DMS53 (cell line): ENCODE results near the gene GMCL1.
"Not testable (repeated sequence)": the region's sequence is repeated elsewhere in the genome, so short reads cannot be mapped to it uniquely, and the experiment has no call there.

ENCODE experiments used
- DNase-seq: peaks from one replicate; lab custom pipeline; 2025; lab: John Stamatoyannopoulos, UW

GMCL1 gene, protein sequence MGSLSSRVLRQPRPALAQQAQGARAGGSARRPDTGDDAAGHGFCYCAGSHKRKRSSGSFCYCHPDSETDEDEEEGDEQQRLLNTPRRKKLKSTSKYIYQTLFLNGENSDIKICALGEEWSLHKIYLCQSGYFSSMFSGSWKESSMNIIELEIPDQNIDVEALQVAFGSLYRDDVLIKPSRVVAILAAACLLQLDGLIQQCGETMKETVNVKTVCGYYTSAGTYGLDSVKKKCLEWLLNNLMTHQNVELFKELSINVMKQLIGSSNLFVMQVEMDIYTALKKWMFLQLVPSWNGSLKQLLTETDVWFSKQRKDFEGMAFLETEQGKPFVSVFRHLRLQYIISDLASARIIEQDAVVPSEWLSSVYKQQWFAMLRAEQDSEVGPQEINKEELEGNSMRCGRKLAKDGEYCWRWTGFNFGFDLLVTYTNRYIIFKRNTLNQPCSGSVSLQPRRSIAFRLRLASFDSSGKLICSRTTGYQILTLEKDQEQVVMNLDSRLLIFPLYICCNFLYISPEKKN

DNA sequence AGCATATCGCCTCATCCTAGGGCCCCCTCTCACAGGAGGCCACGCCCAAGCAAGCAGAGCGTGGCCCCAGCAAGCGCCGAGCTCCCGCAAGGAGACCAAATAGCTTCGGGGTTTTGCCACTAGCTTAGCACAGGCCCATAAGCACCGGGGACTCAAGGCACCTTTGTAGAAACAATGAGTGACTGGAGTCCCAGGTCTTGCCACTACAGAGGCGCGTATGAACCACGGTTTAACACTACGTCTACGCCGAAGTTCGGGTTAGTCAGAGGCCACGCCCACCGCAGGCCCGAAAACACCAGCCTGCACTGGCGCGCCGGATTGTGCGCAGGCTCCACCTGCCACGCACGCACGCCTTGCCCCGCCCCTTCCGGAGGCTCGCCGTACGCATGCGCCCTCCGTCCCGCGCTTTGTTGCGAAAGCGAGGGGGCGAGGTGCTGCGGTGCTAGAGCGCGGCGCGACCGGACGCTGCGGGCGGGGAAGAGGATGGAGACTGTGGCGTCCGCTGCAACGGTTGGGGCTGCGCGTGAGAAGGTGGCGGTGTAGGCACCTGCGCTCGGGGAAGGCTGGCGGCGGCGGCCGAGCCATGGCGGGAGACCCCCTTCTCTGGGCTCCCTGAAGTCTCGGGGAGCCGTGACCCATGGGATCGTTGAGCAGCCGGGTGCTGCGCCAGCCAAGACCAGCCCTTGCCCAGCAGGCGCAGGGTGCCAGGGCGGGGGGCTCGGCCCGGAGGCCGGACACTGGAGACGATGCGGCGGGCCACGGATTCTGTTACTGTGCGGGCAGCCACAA lies at the start of gene GMCL1:
Gene GMCL1, plus strand, starts transcription at position 405 of the 789 bp plus-strand sequence. Its CDS starts 233 bp downstream, at position 638.
- peak; percentile 98 for DNase-seq

DNA sequence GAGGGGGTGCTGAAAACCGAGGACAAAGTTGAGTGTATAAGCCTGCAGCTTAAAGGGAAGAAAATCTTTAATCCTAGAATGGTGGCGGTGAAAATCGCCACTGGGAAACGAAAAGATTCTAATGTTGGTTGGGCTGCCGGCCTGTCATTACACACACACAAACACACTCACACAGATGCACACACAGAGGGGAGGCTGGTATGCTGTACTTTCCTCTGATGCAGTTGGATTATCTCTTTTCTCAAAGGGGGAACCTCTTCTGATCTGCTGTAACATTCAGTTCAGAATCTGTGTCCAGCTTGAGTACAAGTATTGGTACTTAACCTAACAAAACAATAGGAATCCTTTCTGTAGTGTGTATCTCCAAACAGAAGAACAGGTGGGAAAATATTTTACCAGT lies 48.5 kb upstream of the GMCL1 start:
- DNase-seq = peak; percentile 70

DNA sequence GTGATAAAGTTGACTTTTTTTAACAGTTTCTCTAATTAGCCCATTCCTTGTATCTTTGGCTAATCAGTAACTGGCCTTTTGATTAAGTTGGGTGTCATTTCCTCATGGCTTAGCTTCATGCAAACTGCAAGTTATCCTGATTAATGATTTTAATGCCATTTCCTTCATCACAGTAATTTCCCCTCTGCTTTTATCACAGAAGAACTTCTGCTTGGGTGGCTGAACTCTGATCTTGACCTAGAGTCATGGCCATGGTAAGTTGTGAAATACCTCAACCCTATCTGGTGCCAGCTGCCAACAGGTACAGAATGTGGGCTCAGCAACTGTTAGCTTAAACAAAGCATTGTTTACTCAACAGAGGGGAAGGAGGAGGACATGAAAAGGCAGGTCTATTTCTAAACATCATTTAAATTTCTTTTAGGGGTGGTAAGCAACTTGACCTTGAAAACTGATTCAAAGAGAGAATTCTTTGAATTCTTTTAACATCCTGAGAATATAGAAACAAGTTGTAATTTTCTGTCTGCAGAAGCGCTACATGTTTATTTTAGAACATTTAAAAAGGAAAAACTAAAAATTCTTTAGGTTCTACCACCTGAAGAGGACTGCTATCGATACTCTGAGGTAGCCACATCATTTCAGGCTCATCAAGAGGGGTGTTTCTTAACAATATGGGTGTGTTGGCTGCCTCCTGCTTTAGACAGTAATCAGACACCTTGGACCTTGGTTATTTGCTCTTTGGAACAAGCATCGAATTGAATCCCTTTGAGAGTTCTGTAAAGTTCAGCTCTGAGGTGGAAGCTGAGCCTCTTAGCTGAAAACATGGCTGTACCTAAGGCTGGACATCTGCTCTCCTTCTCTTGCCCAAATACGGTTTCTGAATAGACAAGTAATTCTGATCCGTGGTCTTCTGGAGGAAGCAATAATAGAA lies 47.9 kb upstream of the GMCL1 start:
- peak; percentile 85 for DNase-seq

DNA sequence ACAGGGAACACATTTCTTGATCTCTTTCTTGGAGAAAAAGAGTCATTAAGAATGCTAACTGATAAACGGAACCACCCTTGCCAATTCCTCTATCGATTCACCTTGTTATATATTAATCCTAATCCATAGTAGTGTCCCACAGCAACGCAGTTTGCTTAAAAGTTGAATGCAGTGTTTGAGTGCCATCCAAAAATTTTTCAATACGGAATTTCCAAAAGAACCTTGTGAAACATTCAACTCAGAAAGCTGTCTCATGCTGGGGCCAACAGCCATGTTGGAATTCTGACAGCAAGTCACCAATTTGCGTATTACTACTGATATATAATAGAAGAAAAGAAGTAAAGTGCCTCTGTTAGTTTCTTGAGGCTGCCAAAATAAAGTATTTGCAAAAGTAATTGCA lies 45.2 kb upstream of the GMCL1 start:
- no peak for DNase-seq

DNA sequence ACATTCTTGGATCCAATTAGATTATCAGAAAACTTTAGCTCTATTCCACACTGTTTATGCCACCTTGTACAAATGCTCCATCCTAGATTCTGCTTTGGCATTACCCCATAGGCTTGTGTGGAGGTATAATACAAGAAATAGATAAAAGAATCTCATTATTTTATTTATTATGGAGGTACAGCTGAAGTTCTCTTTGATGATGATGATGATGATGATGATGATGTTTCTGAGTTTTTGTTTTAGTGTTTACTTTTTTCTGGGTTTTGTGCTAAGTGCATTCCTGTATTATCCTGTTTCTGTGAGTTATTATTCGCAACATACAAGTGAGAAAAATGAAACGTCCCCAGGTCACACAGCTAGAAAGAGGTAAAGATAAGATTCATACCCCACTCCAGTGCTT lies 44.1 kb upstream of the GMCL1 start:
- no peak for DNase-seq

DNA sequence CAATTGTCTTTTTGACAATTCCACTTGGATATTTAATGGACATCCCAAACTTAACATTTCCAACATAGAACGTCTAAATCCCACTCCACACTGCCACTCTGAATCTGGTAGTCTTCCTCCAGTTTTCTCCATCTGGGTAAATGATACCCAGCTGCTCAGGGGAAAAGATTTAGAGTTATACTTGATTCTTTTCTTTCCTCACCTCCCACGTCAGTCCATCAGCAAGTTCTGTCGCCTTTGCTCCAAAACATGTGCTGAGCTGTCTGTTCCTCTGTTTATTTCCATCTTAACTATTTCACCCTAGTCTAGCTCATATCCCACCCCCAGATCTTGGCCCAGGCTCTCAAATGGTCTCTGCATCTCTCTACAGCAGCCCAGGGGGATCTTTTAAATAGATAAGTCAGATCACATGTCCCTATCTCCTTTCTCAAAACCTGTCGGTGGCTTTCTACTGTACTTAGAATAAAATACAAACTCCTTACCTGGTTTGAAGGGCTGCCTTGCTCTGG lies 43.4 kb upstream of the GMCL1 start:
- DNase-seq = no peak

DNA sequence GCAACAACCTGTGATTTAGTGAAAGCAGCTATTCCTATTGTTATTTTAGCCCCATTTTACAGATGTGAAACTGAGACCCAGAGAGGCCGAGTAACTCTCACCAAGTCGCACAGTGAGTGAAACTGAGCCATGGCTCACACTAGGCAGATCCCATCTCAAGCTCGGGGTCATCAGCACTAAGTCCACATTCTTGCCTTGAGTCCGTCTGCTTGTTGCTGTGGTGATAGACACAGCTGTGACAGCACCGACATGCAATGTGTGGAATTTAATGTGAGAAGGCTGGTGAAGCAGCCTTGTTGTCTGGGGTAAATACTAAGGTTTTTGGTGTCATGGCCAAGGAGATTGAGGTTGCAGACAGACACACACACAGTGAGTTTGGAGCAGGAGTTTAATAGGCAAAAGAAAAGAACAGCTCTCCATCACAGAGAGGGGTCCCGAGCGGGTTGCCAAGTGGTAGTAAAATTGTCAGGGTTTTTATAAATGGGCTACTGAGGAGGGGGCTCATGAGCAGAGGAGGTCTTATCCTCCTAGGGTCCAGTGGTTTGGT lies 40.2 kb upstream of the GMCL1 start:
- DNase-seq = no peak

DNA sequence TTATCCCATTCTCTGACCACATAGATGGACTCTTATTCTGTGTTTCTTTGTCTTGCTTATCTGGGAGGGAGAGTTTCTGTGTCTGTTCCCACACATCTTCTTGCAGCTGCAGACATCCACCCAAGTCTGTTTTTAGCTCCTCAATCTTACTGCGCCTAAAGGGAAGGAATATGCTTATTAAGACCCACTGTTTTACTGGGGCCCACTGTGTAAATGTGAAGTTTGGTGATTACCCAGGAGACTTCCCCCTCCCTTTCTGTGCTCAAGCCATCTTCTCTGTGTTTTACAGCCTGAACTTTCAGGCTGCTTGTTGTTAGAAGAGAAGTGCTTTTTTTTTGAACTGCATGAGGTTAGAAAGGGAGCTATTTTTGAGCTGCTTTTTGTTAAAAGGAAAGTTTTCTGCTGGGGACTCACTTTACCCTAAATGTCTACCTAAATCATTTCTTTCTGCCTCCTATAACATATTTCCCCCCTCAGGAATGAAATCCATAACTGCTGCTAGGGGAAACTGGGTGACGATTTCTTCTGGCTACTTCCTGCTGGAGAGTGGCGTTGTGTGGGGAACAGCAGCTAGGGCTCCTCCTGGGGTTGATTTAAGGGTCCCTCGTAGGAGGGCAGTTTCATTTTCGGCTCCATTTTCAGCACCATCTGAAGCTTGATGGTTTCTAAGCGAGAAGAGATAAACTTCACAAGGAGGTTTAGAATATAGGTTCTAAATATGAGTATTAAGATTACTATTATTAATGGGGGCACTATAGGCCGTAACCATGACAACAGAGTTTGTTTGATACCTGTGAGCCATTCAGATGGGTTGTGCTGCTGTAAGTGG lies 39.5 kb upstream of the GMCL1 start:
- DNase-seq = no peak

DNA sequence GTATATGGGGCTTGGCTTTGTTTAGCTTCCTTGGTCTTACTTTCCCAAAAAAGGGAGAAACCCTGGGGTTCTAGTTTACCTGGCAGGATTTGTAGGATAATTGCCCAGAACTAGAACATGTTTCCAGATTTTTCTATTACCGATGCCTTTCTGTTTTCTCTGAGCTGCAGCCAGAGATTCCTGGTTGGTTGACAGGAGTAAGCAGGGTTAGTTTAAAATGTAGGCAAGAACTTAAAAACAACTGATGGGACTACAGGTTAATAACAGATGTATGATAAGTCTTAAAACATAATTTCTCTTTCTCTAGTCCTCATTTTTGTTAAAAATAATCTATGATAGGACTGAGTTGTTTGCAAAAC lies 38.9 kb upstream of the GMCL1 start:
- DNase-seq = no peak

DNA sequence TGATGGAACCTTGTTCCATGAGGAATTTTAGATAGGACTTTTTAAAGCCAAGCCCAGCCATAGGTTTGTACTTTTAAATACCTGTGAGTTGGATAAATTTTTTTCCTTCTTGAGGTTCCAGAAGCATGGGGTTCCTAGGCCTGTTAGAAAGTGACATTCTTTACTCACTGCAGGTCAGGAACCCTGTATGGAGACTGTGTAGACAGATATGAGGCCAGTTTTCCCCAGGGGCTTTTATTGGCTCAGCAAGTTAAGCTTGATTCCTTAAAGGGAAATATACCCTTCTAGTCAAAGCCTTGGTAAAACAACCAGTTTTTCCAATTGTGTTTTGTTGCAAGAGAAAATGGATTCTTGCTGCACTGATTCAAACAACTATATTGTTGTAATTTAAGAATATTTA lies 38.4 kb upstream of the GMCL1 start:
- DNase-seq = no peak

DNA sequence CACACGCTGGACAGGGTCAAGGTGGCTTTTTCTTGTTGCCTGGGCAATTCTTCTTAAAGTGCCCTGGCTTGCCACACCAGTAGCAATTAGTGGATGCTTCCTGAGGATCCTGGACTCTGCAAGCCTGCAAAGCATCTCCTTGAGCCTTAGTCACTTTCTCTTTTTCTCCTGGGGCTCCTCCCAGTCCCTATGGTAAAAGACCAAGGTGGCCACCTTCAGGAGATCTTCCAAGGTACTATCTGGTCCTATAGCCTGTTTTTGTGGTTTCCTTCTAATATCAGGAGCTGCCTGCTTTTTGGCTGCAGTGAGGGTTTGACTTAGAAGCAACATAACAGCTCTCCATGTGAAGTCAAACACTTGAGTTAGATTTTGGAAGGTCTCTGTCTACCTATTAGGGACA lies 33.3 kb upstream of the GMCL1 start:
- DNase-seq = no peak

DNA sequence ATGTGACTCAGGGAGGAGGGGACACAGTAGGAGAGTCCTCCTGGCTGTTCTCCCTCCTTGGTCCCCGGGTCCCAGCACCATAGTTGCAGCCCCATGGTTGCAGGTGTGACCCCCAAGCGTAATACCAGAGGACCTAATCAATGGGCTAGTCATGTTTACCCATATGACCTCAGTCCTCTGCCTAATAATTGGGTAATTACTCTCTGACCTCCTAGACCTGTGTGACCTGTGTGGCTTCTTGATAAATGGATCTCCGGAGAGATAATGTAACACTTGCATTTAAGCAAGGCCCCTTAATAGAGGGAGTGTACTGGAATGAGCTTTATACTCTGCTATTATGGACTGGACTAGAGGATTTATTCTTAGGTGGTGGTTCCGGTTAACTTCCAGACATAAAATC lies 32.2 kb upstream of the GMCL1 start:
- no peak for DNase-seq

DNA sequence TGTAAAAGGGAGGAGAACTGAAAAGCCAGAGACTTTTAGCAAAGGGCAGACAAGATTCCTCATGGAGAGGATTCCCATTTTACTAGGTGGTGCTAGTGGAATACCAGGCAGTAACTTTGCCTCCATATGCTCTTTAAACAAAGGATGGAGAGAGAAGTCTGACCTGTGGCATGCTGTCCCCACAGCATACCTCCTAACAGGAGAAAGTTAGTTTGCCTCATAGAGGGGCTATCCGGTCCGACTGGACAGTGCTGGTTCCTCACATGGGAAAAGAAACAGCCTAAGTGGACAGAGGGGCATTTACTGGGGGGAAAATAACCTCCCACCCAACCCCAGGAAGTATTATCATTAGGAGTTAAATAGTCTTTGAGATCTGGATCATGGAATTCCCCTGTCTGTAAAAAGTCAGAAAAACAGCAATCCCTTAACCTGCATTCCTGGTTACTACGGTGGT lies 31.6 kb upstream of the GMCL1 start:
- no peak for DNase-seq

DNA sequence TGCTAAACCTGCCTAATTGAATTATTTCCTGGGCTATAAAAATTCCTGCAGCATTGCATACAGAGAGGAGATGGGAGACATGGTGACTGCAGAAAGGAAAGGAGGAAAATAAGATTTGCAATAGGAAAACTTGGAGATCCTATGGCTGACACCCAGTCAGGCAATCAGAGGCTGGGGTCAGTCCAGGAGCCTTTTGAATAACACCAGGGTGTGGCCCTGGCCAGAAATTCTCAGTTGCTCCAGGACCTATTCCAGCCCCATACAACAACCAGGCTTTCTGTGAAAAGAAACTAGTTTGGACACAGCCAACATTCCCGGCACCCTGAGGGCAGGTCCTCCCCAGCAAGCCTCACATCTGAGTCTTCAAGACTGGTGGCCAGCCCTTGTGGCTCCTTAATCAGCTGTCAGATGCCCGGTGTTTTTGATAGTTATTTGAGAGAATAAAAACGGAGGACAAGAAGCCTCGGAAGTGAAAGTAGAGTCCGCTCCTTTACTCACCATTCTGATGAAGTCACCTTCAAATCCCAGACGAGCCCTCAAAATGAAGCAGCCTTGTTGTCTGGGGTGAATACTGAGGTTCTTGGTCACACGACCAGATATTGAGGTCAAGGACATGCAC lies 31.1 kb upstream of the GMCL1 start:
- no peak for DNase-seq

DNA sequence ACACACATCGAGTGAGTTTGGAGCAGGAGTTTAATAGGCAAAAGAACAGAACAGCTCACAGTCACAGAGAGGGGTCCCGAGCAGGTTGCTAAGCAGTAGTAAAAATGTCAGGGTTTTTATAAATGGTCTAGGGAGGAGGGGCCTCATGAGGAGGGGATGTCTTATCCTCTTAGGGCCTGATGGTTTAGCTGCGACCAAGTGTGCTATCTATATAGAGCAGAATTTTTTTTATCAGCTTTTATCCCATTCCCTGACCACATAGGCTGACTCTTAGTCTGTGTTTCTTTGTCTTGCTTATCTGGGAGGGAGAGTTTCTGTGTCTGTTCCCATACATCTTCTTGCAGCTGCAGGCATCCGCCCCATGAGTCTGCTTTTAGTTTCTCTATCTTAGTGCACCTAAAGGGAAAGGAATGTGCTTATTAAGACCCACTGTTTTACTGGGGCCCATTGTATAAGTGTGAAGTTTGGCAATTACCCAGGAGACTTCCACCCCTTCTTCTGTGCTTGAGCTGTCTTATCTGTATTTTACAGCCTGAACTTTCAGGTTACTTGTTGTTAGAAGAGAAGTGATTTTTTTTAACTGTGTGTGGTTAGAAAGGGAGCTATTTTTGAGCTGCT lies 30.4 kb upstream of the GMCL1 start:
- no peak for DNase-seq

DNA sequence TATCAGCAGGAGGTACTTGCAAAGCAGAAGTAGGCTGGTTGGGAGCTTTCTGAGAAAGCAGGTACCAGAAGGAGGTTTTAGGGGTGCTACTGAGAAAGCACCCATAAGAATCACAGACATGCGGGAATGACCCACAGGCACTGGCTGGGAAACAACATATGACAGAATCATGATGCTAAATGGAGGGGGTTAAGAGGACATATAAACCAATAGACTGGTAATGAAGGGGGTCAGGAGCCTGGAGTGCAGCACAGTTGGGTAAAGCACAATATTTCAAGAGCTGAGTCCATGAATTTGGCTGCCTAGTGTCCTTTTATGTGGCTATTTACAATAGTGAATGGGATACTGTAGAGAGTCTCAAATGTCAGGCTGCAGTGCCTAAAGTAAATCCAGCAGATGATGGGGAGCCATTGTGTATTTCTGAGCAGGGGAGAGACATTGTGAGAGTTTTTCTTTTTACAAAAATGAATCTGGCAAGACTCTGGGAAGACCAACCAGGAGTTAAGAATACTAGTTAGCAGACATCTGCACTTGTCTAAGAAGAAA lies 27.6 kb upstream of the GMCL1 start:
- no peak for DNase-seq

DNA sequence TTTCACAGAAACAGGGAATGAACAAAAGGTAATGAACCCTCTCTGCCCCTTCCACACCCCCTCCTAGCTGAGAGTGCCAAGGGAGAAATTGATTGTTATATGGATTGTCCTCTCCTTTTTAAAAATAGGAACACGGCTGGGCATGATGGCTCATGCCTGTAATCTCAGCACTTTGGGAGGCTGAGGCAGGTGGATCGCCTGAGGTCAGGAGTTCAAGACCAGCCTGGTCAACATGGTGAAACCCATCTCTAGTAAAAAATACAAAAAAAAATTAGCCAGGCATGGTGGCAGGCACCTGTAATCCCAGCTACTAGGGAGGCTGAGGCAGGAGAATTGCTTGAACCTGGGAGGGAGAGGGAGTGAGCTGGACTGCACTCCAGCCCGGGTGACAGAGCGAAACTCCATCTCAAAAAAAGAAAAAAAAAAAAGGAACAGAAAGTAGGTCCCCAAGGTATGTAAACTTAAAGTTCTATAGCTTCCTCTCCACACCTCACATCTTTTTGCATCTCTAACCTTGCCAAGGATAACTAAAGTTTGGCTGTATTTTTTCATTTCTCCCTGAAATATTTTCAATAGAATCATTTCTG lies 26.6 kb upstream of the GMCL1 start:
- not testable (repeated sequence) for DNase-seq

DNA sequence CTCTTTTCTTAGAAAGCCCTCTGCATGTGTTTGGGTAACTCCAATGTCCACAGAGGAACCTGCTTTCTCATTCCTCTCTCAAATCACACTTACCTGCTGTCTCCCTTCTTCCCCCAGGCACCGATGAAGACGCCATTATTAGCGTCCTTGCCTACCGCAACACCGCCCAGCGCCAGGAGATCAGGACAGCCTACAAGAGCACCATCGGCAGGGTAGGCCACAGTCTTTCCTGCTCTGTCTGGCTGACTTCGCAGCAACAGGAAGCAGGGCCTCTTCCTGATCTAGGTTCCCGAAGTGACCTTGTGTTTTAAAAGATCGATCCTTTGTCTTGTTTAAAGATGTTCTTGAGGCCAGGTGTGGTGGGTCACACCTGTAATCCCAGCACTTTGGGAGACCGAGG lies 25.0 kb upstream of the GMCL1 start:
- no peak for DNase-seq

DNA sequence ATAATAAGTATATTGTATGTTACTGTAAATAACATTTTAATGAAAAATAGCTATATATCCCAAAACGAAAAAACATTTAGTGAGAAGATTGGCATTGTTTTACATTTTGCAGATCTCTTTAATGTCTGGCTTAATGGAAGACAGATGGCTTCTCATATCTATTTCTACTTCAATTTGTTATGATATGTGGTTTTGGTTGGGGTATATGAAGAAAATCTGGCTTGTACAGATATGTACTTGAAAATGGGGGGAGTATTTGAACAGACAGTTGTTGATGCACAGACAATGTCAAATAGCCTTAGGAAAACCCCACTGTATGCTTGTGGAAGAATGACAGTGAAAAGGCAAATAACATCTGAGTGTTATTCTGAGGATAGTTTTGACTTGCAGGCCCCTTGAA lies 23.6 kb upstream of the GMCL1 start:
- no peak for DNase-seq
